GM21737 (cell line): ENCODE measurements around the gene UGT2A2.

Source experiments
- ATAC-seq: cut with Tn5 transposase; IDR thresholded peaks from one replicate; pipeline ENCODE4 v1.9.1; 2021; ENCODE audit warnings: mild to moderate bottlenecking, moderate library complexity; ENCODE audit not compliant: unreplicated experiment

Gene UGT2A2

DNA sequence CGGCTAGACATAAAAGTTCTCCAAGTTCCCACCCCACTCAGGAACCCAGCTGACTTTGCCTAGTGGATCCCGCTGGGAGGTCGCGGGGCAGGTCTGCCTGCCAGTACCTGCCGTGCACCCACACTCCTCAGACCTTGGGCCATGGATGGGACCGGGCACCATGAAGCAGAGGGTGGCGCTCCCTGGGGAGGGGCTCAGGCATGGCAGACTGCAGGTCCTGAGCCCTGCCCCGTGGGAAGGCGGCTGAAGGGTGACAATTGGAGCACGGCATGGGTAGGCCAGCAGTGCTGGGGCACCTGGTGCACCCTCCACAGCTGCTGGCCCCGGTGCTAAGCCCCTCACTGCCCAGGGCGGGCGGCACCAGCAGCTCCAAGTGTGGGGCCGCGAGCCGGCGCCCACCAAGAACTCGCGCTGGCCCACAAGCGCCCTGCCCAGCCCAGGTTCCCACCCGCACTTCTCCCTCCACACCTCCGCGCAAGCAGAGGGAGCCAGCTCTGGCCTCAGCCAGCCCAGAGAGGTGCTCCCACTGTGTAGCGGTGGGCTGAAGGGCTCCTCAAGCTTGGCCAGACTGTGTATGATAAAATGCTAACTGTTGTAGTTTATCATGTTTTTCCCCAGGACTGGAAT lies 63.1 kb downstream of the UGT2A2 start:
- no peak for ATAC-seq

DNA sequence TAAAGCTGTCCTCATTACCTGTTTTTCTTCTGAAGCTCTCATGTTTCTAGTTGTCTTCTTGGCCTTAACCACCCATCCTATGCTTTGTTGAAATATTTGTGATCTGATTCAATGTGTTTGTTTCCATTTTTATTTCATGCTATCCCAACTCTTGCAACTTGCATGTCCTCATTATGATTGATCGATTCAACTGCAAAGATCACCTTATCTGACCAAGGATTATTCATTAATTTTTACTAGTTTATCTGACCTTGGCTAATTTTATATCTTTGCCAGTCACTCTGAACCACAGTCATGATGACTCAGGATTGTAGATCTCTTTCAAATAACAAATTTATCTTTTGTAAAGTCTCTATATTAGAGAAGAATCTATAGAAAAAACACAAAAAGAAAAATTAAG lies 70.7 kb downstream of the UGT2A2 start:
- no peak for ATAC-seq

DNA sequence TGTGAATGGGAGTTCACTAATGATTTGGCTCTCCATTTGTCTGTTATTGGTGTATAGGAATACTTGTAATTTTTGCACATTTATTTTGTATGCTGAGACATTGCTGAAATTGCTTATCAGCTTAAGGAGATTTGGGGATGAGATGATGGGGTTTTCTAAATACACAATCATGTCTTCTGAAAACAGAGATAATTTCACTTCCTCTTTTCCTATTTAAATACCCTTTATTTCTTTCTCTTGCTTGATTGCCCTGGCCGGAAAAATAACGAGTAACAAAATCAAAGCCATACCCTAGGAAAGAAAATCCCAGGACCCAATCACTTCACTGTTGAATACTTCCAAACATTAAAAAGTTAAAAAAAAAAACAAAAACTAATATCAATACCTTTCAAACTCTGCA lies 76.0 kb downstream of the UGT2A2 start:
- no peak for ATAC-seq

DNA sequence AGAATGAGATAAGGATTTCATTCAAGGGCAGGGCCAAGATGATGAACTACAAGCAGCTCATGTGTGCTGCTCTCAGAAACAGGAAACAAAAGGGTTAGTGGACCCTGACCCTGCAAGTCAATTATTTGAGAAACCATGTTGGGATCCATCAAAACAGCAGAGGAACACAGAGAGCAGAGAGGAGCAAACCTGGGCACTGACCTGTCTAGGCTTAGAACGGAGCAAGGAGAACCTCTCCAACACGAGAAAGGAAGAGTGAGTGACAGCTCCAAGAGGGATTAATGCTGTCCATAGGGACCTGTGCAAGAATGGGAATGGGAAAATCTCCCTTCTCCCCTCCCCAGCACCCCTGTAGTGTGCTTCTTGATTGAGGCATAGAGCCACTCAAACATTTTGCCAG lies 89.8 kb downstream of the UGT2A2 start:
- no peak for ATAC-seq

DNA sequence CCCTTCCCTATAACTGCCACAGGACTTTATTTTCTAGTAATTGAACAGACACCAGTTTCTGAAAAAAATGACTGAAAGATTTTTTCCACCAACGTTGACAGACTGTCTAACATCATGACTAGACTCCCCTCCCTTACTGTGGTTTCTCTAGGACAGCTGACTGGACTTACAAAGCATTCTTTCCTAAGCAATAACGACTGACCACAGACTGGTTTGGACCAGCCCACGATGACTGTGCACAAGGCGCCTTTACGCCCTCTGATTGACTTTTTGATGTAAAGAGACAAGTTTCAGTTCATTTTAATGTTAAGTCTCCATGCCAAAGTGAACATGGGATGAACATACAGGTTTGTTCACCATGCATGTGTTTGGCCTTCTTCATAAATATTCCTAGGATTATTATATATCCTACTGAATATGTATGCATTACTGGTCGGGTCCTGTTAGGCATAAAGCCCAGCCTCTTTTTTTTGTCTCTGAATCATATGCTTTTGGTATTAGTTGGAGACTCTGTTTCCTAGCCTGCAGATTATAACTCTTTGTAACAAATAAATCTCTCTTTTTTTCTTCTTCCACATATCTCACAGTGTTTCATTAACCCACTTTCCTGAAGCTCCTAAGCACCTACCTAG lies 93.2 kb downstream of the UGT2A2 start:
- no peak for ATAC-seq
